SK-N-SH treated with all-trans-retinoic acid at 6 μM for 48 hours (cell line): Measurements from ENCODE around the gene SOD3.

Source experiments
- ATAC-seq: fragments of 200-7000 bp; cut with Tn5 transposase; 3 replicates; pipeline ENCODE4 v1.9.1; 2020; ENCODE audit warnings: mild to moderate bottlenecking, moderate library complexity
- ARNTL ChIP-seq: fragments of 450-650 bp; formaldehyde crosslinking; IDR thresholded peaks from 2 replicates; pipeline ENCODE4 v1.5.0; 2020; ENCODE audit warnings: low read depth, mild to moderate bottlenecking, moderate library complexity, borderline replicate concordance
- BACH2 ChIP-seq: fragments of 250-450 bp; sonication (Bioruptor Pico); IDR thresholded peaks from 2 replicates; pipeline ENCODE4 v1.9.0; 2021; ENCODE audit warnings: mild to moderate bottlenecking, borderline replicate concordance
- CSDC2 ChIP-seq: fragments of 250-450 bp; sonication (Bioruptor Pico); IDR thresholded peaks from 2 replicates; pipeline ENCODE4 v1.5.0; 2020; ENCODE audit warnings: mild to moderate bottlenecking, moderate library complexity
- CSRNP3 ChIP-seq: fragments of 250-450 bp; sonication (Bioruptor Pico); IDR thresholded peaks from 2 replicates; pipeline ENCODE4 v1.5.1; 2021; ENCODE audit warnings: mild to moderate bottlenecking, moderate library complexity
- GLIS3 ChIP-seq: fragments of 250-450 bp; sonication (Bioruptor Pico); IDR thresholded peaks from 2 replicates; pipeline ENCODE4 v1.5.0; 2020; ENCODE audit warnings: mild to moderate bottlenecking, moderate library complexity
- ISL1 ChIP-seq: fragments of 250-450 bp; sonication (Bioruptor Pico); IDR thresholded peaks from 2 replicates; pipeline ENCODE4 v2.1.2; 2022; ENCODE audit warnings: mild to moderate bottlenecking, moderate library complexity
- OSR1 ChIP-seq: fragments of 250-450 bp; sonication (Bioruptor Pico); IDR thresholded peaks from 2 replicates; pipeline ENCODE4 v1.8.0; 2022; ENCODE audit warnings: moderate library complexity, mild to moderate bottlenecking, inconsistent platforms
- POU6F1 ChIP-seq: fragments of 250-450 bp; sonication (Bioruptor Pico); IDR thresholded peaks from 2 replicates; pipeline ENCODE4 v1.8.0; 2021; ENCODE audit warnings: low read depth, mild to moderate bottlenecking, moderate library complexity, borderline replicate concordance
- PPARA ChIP-seq: fragments of 250-450 bp; sonication (Bioruptor Pico); IDR thresholded peaks from 2 replicates; pipeline ENCODE4 v1.5.0; 2020; ENCODE audit warnings: mild to moderate bottlenecking, borderline replicate concordance
- TOX ChIP-seq: fragments of 250-450 bp; sonication (Bioruptor Pico); IDR thresholded peaks from 2 replicates; pipeline ENCODE4 v1.8.0; 2021; ENCODE audit warnings: mild to moderate bottlenecking, moderate library complexity, borderline replicate concordance
- ZC3H10 ChIP-seq: fragments of 250-450 bp; sonication (Bioruptor Pico); IDR thresholded peaks from 2 replicates; pipeline ENCODE4 v1.5.1; 2021; ENCODE audit warnings: mild to moderate bottlenecking, moderate library complexity
- ZNF565 ChIP-seq: fragments of 450-650 bp; formaldehyde crosslinking; conservative IDR thresholded peaks from 2 replicates; pipeline ENCODE4 v1.5.0; 2020; ENCODE audit warnings: low read depth, mild to moderate bottlenecking, moderate library complexity
- ZNF70 ChIP-seq: fragments of 450-650 bp; formaldehyde crosslinking; IDR thresholded peaks from 2 replicates; pipeline ENCODE4 v1.5.0; 2020; ENCODE audit warnings: mild to moderate bottlenecking, moderate library complexity
- TF ChIP-seq, protein P1 (sequence below): fragments of 250-450 bp; sonication (Bioruptor Pico); IDR thresholded peaks from 2 replicates; pipeline ENCODE4 v1.8.0; 2020; ENCODE audit warnings: mild to moderate bottlenecking, moderate library complexity, borderline replicate concordance

SOD3 gene

GRCh38 chr4:24800325-24800895 is 5.0 kb downstream of the SOD3 start (continued):
- TF ChIP-seq, protein P1, sequence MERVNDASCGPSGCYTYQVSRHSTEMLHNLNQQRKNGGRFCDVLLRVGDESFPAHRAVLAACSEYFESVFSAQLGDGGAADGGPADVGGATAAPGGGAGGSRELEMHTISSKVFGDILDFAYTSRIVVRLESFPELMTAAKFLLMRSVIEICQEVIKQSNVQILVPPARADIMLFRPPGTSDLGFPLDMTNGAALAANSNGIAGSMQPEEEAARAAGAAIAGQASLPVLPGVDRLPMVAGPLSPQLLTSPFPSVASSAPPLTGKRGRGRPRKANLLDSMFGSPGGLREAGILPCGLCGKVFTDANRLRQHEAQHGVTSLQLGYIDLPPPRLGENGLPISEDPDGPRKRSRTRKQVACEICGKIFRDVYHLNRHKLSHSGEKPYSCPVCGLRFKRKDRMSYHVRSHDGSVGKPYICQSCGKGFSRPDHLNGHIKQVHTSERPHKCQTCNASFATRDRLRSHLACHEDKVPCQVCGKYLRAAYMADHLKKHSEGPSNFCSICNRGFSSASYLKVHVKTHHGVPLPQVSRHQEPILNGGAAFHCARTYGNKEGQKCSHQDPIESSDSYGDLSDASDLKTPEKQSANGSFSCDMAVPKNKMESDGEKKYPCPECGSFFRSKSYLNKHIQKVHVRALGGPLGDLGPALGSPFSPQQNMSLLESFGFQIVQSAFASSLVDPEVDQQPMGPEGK (CRISPR knock-in tag) = no peak
- TF ChIP-seq CSRNP3 (CRISPR knock-in tag) (no peak), ZNF70 (CRISPR knock-in tag) (no peak)

- TF ChIP-seq OSR1 (CRISPR knock-in tag) (no peak), BACH2 (CRISPR knock-in tag) (no peak), PPARA (no peak), TOX (CRISPR knock-in tag) (no peak), CSDC2 (CRISPR knock-in tag) (no peak), POU6F1 (CRISPR knock-in tag) (no peak), CSRNP3 (CRISPR knock-in tag) (no peak), ARNTL (CRISPR knock-in tag) (no peak)
- TF ChIP-seq, protein P1 (CRISPR knock-in tag) = no peak
- ATAC-seq = no peak
Observed at GRCh38 chr4:24801136-24801855, 5.9 kb downstream of the SOD3 start.

DNA sequence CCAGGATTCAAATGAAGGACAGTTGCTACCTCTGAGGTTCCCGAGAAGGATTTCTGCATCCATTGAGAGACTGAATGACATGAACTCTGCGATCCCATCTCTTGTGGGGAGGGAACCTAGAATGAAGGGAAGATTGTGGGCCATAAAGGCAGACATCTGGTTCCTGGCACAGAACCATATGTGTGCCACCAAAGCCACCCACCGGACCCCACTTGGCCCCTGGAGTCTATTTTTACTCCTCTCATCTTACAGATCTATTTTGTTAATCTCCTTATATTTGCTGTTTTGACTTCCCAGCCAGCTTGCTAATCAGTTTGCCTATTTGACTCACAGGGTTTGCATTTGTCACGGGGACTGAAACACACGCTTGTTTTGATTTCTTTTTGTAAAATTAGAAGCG is 7.3 kb downstream of the SOD3 start:
- TF ChIP-seq GLIS3 (CRISPR knock-in tag) (no peak), ARNTL (CRISPR knock-in tag) (no peak), ZNF565 (CRISPR knock-in tag) (no peak)
- ATAC-seq = no peak

DNA sequence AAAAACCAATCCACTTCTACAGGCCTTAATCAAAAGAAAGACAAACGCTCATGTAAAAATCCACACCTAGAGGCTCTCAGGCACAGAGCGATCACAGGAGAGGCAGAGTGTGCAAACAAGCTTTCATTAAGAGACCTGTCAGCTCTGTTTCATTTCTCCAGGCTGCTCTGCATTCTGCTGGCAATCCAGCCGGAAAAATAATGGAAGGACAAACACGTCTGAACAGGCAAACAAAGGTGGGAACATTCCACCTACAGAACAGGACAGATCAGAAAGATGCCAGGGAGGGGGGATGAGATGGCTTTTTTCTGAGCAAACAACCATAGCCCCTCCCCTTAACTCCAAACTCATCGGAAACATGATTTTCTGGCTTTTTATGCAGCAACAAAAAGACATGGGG is 9.7 kb downstream of the SOD3 start:
- no peak for ATAC-seq
- no peak for TF ChIP-seq TOX (CRISPR knock-in tag)
- no peak for TF ChIP-seq ZC3H10 (CRISPR knock-in tag)

- no peak for ATAC-seq
- TF ChIP-seq ISL1 (CRISPR knock-in tag) (no peak), CSDC2 (CRISPR knock-in tag) (no peak), BACH2 (CRISPR knock-in tag) (no peak)
Observed at GRCh38 chr4:24805566-24805965, 10.2 kb downstream of the SOD3 start.
